Islet of Langerhans (tissue), 1 donor: Measurements from ENCODE around the gene IFI44.

ENCODE experiments used
- FAIRE-seq: peaks from one replicate; lab custom pipeline; 2011; peaks lifted over from hg19 to GRCh38; lab: Jason Lieb, UNC

Gene IFI44, protein sequence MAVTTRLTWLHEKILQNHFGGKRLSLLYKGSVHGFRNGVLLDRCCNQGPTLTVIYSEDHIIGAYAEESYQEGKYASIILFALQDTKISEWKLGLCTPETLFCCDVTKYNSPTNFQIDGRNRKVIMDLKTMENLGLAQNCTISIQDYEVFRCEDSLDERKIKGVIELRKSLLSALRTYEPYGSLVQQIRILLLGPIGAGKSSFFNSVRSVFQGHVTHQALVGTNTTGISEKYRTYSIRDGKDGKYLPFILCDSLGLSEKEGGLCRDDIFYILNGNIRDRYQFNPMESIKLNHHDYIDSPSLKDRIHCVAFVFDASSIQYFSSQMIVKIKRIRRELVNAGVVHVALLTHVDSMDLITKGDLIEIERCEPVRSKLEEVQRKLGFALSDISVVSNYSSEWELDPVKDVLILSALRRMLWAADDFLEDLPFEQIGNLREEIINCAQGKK

DNA sequence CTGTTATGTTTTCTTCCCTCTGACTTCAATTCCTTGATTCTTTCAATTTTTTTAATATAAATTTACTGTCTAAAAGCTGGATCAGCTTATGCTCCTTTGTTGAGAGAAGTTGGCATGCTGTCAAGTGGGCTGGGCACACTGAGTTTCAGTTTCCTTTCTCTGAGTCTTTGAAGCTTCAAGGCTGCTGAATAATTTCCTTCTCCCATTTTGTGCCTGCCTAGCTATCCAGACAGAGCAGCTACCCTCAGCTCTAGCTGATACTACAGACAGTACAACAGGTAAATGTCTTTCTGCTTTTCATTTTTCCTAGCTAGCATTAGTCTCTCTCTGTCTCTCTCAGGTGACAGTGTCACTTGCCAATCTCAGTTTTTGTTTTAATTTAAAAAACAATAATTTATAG is at the start of gene IFI44:
IFI44 (plus strand) TSS at position 204 of the 400 bp plus-strand sequence. CDS start 365 bp downstream, outside the sequence.
- FAIRE-seq: peak; percentile 93

DNA sequence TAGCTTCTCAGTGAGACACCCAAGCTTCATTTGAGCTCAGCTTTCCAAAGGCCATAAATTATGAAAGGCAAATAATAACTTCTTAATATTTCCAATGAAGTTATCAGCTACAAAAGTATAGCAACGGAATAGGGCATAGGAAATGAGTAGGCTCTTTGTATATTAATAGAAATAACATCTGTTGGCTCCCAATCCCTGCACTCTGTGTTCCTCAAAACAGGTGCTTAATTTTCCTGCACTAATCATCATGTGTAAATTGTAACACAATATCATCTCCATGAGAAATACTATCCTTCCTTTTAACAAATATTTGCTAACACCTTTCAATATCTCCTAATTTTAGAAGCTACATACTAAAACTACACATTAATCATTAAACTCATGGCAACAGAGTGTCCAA is 48.6 kb upstream of the IFI44 start:
- FAIRE-seq: peak; percentile 79

DNA sequence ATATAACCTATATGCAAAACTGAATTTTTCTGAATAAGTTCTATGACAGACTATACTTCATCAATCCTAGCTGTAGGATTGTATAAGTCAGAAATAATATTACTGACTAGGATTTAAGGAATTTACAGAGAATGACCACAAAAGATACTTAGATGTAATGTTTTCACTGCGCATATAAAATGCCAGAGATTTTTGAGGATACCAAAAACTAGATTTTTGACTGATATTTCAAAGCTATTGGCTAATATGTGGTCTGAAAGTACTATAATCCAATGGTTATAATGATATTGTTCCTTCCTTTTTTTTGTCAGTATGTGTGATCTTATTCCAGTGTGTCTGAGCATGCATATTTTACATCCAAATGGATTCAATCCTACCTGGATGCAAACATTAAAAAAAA is 46.4 kb upstream of the IFI44 start:
- peak; percentile 30 for FAIRE-seq

DNA sequence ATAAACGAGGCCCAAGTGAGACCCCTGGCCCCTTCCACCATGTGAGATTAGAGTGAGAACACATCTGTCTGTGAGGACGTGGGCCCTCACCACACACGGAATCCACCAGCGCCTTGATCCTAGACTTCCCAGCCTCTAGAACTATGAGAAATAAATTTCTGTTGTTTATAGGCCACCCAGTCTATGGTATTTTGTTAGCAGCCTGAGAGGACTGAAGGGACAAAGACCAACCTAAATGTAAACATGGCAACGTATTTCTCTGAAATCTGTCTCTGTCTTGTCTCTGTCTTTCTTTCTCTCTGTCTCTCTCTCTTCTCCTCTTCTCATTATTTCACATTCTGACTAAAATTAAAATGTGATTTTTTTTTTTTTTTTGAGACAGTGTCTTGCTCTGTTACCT is 45.0 kb upstream of the IFI44 start:
- no peak for FAIRE-seq

DNA sequence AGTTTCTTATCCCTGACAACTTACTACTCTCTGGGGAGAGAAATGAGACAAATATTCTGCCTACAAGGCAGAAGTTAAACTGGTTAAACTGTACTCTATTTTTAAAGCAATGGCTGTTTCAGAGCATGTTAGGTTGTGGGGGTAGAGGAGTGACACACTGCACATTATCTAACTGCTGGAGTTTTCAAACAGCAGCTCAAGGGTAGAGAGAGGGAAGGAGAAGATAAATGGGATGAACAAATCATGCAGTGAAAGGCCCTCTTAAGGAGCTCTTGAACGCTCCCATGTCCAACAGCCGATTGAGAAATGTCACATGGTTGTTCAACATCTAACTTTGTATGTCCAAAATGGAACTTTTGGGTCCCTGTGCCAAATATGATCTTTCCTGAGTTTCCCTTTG is 43.4 kb upstream of the IFI44 start:
- no peak for FAIRE-seq

DNA sequence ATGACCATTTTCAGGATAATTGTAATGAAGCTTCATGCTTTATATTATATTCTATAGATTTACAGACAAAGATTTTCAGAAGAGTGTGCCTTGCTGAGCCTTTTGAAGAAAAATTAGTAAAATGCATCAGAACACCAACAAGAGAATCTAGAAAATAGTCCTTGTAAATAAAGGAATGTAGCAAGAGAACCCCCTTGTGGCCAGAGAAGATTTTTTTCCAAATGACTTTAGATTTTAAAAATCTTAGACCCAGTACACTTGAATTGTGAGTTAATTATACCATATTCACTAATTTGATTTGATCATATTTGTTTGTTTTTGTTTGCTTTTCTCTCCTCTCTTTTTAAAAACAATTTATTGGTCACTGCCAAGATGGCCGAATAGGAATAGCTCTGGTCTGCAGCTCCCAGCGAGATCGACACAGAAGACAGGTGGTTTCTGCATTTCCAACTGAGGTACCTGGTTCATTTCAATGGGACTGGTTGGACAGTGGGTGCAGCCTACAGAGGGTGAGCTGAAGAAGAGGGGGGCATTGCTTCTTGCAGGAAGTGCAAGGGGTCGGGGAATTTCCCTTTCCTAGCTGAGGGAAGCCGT is 42.2 kb upstream of the IFI44 start:
- peak; percentile 96 for FAIRE-seq

DNA sequence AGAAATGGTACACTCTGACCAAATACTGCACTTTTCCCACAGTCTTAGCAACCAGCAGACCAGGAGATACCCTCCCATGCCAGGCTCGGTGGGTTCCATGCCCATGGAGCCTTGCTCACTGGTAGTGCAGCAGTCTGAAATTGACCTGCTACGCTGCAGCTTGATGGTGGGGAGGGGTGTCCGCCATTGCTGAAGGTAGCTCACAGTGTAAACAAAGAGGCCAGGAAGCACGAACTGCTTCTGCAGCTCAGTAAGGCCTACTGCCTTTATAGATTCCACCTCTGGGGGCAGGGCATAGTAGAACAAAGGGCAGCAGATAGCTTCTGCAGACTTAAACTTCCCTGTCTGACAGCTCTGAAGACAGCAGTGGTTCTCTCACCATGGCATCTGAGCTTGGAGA is 41.7 kb upstream of the IFI44 start:
- no peak for FAIRE-seq

DNA sequence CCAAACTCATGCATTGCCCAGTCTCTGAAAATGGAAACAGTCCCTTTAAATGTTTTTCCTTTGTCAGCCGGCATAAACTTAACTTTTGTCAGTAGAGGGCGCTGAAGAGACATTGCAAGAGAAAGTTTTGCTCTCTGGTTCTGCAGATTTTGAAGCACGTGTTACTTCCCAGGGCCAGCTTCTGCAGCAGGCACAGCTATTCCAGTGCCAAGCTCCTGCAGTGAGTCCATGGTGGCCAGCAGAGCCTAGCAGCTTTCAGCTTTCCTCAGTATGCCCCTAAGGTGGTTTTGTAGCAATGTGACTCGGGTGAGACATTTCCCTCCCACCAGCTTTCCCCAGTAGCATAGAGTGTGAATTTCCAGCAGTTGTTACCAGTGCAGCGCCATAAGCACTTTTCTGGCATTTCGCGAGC is 32.0 kb upstream of the IFI44 start:
- peak; percentile 43 for FAIRE-seq

DNA sequence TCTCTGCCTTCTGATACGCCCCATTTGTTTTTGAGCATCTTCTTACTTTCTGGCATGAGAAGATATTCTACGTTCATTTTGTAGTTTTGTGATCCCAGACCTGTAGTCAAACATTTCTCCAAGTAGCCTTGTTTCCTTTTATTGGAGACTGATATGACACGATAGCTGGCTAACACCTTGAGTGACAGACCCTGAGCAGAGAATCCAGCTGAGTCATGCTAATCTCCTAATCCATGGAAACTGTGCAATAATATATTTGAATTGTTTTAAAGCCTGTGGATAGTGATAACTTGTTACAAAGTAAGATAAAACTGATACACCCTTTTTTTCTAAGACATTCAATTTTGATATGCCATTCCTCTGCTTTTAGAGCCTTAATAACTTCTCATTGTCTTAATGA is 30.6 kb upstream of the IFI44 start:
- FAIRE-seq: no peak

DNA sequence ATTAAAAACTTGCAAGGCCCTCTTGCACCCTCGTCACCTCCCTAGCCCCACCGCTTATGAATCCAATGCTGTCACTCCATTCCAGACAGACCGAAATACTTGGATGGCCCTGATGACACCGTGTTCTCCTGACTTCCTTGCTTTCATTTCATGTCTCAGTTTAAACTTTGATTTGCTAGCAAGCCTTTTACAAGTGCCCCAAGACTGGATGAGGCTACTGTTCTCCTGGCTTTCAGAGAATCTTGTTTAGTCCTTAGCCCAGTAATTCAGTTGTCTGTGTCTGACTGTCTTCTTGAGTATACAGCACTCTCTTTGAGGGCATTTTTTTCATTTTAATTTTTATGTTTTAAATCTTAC is 30.2 kb upstream of the IFI44 start:
- no peak for FAIRE-seq

DNA sequence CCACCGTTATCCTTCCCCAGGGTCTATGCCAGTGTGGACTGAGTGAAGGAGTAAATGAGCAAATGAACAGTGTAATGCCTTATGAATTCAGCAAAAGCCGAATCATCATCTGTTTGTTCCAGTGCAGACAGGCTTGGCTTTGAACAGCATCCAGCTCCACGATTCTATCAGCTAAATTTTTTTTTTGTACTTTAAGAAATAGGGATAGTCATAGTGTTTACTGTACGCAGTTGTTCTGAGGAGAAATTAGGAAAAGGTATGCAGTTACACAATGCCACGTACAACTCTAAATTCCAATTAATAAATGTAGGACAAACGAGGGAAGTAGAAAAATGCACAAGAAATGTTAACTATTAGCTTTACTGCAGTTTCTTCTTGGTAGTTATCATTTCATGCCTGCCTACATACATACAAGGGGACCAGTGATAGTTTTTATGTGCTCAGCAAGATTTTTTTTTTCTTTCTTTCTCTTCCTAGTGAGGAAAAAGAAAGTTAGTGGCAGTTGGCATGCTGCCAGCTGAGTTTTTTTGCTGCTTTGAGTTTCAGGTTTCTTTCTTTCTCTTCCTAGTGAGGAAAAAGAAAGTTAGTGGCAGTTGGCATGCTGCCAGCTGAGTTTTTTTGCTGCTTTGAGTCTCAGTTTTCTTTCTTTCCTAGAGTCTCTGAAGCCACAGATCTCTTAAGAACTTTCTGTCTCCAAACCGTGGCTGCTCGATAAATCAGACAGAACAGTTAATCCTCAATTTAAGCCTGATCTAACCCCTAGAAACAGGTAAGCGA is 29.6 kb upstream of the IFI44 start, which contains the start of gene IFI44L:
IFI44L (plus strand) TSS at position 646 of the 777 bp plus-strand sequence. CDS start 7,468 bp downstream, outside the sequence.
- FAIRE-seq: peak; percentile 88

DNA sequence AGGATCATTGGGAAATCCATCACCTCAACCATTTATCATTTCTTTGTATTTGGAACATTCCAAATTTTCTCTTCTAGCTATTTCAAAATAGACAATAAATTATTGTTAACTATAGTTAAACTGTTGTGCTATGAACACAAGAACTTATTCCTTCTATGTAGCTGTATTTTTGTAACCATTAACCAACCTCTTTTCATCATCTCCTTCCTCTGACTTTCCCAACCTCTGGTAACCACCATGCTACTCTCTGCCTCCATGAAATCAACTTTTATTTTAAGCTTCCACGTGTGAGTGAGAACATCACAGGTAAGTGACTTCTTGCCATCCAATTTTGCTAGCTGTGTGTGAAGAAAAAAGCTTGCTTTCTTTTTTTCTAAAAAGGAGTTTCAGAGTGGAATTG is 29.0 kb upstream of the IFI44 start:
- no peak for FAIRE-seq

DNA sequence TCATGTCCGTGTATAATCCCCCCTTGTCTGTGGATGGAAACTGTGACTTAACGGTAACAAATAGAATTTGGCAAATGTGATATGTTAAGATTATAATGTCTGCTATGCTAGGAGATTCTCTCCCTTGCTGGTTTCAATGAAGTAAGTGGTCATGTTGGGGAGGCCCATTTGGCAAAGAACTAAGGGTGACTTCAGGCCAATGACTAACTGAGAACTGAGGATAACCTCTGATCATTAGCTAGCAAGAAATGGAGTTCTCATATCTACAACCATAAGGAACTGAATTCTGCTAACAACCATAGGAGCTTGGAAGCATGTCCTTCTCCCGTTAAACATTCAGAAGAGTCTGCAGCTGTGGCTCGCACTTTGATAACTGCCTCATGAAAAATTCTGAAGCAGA is 27.1 kb upstream of the IFI44 start:
- FAIRE-seq: no peak

DNA sequence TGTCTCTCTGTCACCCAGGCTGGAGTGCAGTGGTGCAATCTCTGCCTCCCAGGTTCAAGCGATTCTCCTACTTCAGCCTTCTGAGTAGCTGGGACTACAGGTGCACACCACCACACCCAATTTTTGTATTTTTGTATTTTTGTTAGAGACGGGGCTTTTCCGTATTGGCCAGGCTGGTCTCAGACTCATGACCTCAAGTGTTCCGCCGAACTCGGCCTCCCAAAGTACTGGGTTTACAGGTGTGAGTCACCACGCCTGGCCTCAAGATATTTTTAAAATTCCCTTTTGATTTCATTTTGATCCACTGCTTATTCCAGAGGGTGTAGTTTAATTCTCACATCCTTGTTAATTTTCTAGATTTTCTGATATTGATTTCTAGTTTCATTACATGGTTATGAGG is 25.6 kb upstream of the IFI44 start:
- FAIRE-seq: no peak

DNA sequence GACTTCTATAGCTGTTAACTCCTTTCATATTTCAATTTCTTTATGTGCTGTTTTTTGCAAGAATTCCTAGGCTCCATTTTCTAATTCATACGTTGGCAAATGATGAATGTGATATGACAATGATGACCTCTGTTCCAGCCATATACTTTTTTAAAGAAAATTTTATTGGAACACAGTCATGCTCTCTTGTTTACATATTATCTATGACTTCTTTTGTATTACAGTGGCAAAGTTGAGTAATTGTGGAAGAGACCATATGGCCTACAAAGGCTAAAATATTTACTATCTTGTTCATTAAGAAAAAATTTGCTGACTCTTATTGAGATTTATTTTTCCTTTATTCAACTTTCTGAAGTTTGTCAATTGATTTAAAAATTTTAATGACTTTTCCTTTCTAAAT is 22.3 kb upstream of the IFI44 start:
- no peak for FAIRE-seq

DNA sequence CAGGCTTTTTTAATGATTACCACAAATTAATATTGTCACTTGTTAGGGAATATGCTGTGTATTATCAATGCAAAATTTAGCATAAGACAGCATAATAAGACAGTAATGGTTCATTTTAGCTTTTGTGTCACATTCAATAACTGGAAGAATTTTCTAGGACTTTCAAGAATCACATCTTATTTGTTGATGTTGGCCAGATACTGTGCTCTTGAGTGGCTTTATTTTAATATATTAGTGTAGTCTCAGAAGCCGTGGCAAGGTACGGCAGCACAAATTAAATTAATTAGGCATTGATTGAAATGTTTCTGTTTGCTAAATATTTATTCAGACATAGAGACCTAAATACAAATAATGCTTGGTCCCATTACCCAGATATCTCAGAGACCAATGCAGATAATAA is 19.0 kb upstream of the IFI44 start:
- no peak for FAIRE-seq

DNA sequence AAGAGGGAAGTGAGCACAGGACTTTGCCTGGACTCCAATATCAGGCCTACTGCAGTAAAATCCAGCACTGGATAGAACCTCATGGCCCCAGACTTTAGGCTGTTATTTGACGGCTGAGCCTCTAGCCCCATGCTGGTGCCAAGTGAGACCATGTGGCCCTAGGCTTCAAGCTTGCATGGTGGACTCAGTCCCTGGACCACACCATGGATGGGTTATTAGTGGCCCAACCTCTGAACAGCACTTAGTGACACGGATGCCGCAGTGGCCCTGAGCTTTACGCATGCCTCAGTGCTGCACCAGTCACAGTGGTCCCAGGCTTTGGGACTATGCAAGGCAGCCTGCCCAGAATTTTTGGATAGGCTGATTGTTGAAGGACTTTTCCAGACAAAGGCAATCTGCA is 16.4 kb upstream of the IFI44 start:
- no peak for FAIRE-seq

DNA sequence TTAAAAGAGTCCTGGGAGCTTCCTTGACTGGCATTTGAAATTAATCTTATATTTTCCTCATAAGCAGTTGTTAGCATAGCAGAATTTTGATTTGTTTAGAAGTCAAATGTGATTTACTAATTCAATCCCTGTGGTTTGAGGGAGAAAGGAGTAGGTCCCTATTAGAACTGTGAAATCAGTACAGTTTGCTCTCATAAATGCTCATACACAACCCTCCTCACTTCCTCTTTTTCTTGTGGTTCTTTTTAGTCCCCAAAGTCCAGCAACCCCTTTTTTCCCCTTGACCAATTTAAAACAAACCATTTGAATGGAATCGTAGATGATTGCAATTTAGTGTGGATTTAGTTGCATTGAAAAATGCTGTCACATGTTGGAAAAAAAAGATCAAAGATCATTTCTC is 9.2 kb upstream of the IFI44 start:
- FAIRE-seq: no peak

DNA sequence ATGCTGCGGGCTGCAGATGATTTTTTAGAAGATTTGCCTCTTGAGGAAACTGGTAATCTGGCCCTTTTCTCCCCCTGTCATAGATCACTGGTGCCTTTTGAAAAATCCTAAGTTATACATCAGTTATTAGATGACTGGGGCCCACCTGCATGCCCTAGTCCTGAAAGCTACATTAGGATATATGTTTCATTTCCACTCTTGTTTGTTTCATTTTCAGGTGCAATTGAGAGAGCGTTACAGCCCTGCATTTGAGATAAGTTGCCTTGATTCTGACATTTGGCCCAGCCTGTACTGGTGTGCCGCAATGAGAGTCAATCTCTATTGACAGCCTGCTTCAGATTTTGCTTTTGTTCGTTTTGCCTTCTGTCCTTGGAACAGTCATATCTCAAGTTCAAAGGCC is 8.1 kb upstream of the IFI44 start:
- FAIRE-seq: no peak

DNA sequence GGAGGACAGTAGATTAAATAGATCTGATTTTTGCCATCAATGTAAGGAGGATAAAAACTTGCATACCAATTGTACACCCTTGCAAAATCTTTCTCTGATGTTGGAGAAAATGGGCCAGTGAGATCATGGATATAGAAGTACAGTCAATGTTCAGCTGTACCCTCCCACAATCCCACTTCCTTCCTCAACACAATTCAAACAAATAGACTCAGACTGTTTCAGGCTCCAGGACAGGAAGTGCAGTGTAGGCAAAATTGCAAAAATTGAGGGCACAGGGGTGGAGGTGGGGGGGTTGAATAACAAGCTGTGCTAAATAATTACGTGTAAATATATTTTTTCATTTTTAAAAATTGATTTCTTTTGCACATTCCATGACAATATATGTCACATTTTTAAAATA is 3.9 kb upstream of the IFI44 start:
- no peak for FAIRE-seq

DNA sequence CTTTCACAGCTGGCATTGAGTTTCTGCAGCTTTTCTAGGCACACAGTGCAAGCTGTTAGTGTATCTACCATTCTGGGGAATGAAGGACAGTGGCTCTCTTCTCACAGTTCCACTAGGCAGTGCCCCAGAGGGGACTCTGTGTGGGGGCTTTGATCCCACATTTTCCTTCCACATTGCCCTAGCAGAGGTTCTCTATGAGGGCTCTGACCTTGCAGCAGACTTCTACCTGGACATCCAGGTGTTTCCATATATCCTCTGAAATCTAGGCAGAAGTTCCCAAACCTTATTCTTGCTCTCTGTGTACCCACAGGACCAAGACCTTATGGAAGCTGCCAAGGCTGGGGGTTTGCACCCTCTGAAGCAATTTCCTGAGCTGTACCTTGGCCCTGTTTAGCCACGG is 2.4 kb upstream of the IFI44 start:
- FAIRE-seq: no peak

DNA sequence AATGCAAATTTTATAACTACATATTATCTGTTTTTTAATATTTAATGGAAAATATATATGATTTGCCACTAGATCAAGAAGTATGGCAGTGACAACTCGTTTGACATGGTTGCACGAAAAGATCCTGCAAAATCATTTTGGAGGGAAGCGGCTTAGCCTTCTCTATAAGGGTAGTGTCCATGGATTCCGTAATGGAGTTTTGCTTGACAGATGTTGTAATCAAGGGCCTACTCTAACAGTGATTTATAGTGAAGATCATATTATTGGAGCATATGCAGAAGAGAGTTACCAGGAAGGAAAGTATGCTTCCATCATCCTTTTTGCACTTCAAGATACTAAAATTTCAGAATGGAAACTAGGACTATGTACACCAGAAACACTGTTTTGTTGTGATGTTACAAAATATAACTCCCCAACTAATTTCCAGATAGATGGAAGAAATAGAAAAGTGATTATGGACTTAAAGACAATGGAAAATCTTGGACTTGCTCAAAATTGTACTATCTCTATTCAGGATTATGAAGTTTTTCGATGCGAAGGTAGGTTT is 556 bp downstream of the IFI44 start:
- no peak for FAIRE-seq

DNA sequence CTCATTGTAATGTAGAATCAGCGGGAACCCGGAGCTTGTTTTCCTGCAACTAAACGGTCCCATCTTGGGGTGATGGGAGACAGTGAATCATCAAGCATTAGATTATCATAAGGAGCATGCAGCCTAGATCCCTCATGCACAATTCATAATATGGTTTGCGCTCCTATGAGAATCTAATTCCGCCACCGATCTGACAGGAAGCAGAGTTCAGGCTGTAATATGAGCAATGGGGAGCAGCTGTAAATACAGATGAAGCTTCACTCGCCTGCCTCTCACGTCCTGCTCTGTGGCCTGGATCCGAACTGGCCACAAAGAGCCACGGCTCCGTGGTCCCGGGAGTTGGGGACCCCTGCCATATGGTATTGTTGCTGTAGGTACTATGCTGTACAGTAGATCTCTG is 1.6 kb downstream of the IFI44 start:
- no peak for FAIRE-seq
